HG03060 (cell line): ENCODE measurements around the gene CBX1.
"Not testable (repeated sequence)": the region's sequence is repeated elsewhere in the genome, so short reads cannot be mapped to it uniquely, and the experiment has no call there.

Source experiments
- ATAC-seq: cut with Tn5 transposase; IDR thresholded peaks from one replicate; pipeline ENCODE4 v1.9.1; 2021; ENCODE audit warnings: low read depth, moderate number of reproducible peaks; ENCODE audit not compliant: unreplicated experiment

CBX1 gene

GRCh38 chr17:48053758-48054237 is 47.5 kb downstream of the CBX1 start:
- ATAC-seq: no peak

GRCh38 chr17:48052956-48053757 is 48.1 kb downstream of the CBX1 start:
- ATAC-seq: no peak

GRCh38 chr17:48051706-48052486 is 49.4 kb downstream of the CBX1 start:
- ATAC-seq: no peak

- ATAC-seq: no peak
Observed at GRCh38 chr17:48051283-48051682, 50.0 kb downstream of the CBX1 start.

- no peak for ATAC-seq
Observed at GRCh38 chr17:48048384-48049126, 52.7 kb downstream of the CBX1 start.

- peak; percentile 85 for ATAC-seq
Observed at GRCh38 chr17:48047741-48048383, 53.4 kb downstream of the CBX1 start, which contains the start of gene NFE2L1. Gene NFE2L1 (plus strand): TSS chr17:48048359. CDS start chr17:48051119, 2,760 bp downstream.

- no peak for ATAC-seq
Observed at GRCh38 chr17:48047113-48047740, 54.1 kb downstream of the CBX1 start.

- no peak for ATAC-seq
Observed at GRCh38 chr17:48046296-48046695, 55.0 kb downstream of the CBX1 start.

- ATAC-seq: no peak
Observed at GRCh38 chr17:48045316-48046001, 55.8 kb downstream of the CBX1 start.

- no peak for ATAC-seq
Observed at GRCh38 chr17:48044851-48045250, 56.4 kb downstream of the CBX1 start.

- no peak for ATAC-seq
Observed at GRCh38 chr17:48043176-48043575, 58.1 kb downstream of the CBX1 start.

GRCh38 chr17:48038687-48039086 is 62.6 kb downstream of the CBX1 start:
- no peak for ATAC-seq

GRCh38 chr17:48037838-48038323 is 63.4 kb downstream of the CBX1 start:
- ATAC-seq: no peak

GRCh38 chr17:48037036-48037837 is 64.0 kb downstream of the CBX1 start, which contains the start of gene COPZ2:
Gene COPZ2 (minus strand): TSS chr17:48037797. CDS start chr17:48037777, 20 bp downstream.
- no peak for ATAC-seq

- ATAC-seq: no peak
Observed at GRCh38 chr17:48036693-48037035, 64.6 kb downstream of the CBX1 start.

- not testable (repeated sequence) for ATAC-seq
Observed at GRCh38 chr17:48034734-48035133, 66.5 kb downstream of the CBX1 start.

- ATAC-seq: no peak
Observed at GRCh38 chr17:48031966-48032365, 69.3 kb downstream of the CBX1 start.

- no peak for ATAC-seq
Observed at GRCh38 chr17:48030531-48030930, 70.7 kb downstream of the CBX1 start.
